K562 (cell line): ENCODE data around the gene COQ7. TPM values are rescaled to one million over a fixed set of nuclear protein-coding genes. Genes with fewer than 3 reads are reported as not detected.

Source experiments
- polyA plus RNA-seq, 8 experiments: library from polyadenylated mRNA; depleted of rRNA in 4 of 8; stranded (reverse) in 5 of 8; unstranded in 3 of 8; fragments of >200 nt; fragmentation: Nextera tagmentation in 2 of 8; fragmentation: Illumina TruSeq in 1 of 8; extraction: Ambion mirVana in 2 of 8; extraction: Trizol in 1 of 8; gene quantifications; 2 replicates each; pipeline versions ENCODE4 v1.2.1 to v1.2.3, GENCODE V29; 2011 to 2014; ENCODE audit warnings: inconsistent platforms in 1 of 8, missing spikeins in 1 of 8
- total RNA-seq, 7 experiments: library from RNA; depleted of rRNA in 6 of 7; stranded (reverse); fragments of >200 nt in 6 of 7; fragmentation: Illumina TruSeq in 2 of 7; extraction: Trizol in 2 of 7; gene quantifications; 2 replicates each; pipeline versions ENCODE4 v1.2.1 to v1.2.3, GENCODE V29; 2011 to 2021; ENCODE audit warnings: low replicate concordance in 1 of 7
- TF ChIP-seq, protein P1 (sequence below): fragments of 250-450 bp; sonication (Bioruptor Pico); IDR thresholded peaks from 2 replicates; pipeline ENCODE4 v1.4.0; 2020; ENCODE audit warnings: borderline replicate concordance
- TF ChIP-seq, protein P2 (sequence below), 3 experiments: fragments of 200-800 bp in 1 of 3; fragments of 250-450 bp in 1 of 3; fragments of 450-650 bp in 1 of 3; sonication (Bioruptor Pico) in 1 of 3; sonication (Bioruptor generic) in 1 of 3; formaldehyde crosslinking in 1 of 3; IDR thresholded peaks; 2 replicates each; pipeline versions ENCODE4 v1.6.1 to v1.8.0; 2016 to 2022; ENCODE audit warnings: mild to moderate bottlenecking in 2 of 3, missing genetic modification characterization in 2 of 3, missing compliant biosample characterization in 1 of 3, moderate library complexity in 1 of 3
- TF ChIP-seq, protein P3 (sequence below): fragments of 250-450 bp; sonication (Bioruptor Pico); IDR thresholded peaks from 2 replicates; pipeline ENCODE4 v1.5.0; 2020; ENCODE audit warnings: mild to moderate bottlenecking, borderline replicate concordance

COQ7 gene
- total and polyA plus RNA-seq, 9 of the 15 experiments (the other 6 are each of a cell fraction or from before 2014, with no cell fraction given): 2.3 to 26.1 (median 15.2) TPM

DNA sequence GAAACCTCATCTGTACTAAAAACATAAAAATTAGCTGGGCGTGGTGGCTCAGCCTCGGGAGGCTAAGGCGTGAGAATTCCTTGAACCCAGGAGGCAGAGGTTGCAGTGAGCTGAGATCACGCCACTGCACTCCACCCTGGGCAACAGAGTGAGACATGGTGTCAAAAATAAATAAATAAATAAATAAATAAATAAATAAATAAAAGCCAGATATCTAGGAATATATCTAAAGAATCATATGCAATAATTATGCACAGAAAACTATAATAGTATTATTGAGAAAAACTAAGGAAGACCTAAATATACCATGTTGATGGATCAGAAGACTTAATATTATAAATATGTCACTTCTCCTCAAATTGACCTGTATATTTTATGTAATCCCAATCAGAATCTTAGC, 46.7 kb upstream of the COQ7 start (continued):
- TF ChIP-seq, protein P1, sequence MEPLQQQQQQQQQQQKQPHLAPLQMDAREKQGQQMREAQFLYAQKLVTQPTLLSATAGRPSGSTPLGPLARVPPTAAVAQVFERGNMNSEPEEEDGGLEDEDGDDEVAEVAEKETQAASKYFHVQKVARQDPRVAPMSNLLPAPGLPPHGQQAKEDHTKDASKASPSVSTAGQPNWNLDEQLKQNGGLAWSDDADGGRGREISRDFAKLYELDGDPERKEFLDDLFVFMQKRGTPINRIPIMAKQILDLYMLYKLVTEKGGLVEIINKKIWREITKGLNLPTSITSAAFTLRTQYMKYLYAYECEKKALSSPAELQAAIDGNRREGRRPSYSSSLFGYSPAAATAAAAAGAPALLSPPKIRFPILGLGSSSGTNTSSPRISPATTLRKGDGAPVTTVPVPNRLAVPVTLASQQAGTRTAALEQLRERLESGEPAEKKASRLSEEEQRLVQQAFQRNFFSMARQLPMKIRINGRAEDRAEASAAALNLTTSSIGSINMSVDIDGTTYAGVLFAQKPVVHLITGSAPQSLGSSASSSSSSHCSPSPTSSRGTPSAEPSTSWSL: no peak
- TF ChIP-seq, protein P2, sequence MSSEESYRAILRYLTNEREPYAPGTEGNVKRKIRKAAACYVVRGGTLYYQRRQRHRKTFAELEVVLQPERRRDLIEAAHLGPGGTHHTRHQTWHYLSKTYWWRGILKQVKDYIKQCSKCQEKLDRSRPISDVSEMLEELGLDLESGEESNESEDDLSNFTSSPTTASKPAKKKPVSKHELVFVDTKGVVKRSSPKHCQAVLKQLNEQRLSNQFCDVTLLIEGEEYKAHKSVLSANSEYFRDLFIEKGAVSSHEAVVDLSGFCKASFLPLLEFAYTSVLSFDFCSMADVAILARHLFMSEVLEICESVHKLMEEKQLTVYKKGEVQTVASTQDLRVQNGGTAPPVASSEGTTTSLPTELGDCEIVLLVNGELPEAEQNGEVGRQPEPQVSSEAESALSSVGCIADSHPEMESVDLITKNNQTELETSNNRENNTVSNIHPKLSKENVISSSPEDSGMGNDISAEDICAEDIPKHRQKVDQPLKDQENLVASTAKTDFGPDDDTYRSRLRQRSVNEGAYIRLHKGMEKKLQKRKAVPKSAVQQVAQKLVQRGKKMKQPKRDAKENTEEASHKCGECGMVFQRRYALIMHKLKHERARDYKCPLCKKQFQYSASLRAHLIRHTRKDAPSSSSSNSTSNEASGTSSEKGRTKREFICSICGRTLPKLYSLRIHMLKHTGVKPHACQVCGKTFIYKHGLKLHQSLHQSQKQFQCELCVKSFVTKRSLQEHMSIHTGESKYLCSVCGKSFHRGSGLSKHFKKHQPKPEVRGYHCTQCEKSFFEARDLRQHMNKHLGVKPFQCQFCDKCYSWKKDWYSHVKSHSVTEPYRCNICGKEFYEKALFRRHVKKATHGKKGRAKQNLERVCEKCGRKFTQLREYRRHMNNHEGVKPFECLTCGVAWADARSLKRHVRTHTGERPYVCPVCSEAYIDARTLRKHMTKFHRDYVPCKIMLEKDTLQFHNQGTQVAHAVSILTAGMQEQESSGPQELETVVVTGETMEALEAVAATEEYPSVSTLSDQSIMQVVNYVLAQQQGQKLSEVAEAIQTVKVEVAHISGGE (CRISPR knock-in tag; IDR thresholded peaks at IDR 0.05): no peak
- TF ChIP-seq, protein P3, sequence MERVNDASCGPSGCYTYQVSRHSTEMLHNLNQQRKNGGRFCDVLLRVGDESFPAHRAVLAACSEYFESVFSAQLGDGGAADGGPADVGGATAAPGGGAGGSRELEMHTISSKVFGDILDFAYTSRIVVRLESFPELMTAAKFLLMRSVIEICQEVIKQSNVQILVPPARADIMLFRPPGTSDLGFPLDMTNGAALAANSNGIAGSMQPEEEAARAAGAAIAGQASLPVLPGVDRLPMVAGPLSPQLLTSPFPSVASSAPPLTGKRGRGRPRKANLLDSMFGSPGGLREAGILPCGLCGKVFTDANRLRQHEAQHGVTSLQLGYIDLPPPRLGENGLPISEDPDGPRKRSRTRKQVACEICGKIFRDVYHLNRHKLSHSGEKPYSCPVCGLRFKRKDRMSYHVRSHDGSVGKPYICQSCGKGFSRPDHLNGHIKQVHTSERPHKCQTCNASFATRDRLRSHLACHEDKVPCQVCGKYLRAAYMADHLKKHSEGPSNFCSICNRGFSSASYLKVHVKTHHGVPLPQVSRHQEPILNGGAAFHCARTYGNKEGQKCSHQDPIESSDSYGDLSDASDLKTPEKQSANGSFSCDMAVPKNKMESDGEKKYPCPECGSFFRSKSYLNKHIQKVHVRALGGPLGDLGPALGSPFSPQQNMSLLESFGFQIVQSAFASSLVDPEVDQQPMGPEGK: no peak
